Measurements from ENCODE around the gene GTPBP3.

DNA sequence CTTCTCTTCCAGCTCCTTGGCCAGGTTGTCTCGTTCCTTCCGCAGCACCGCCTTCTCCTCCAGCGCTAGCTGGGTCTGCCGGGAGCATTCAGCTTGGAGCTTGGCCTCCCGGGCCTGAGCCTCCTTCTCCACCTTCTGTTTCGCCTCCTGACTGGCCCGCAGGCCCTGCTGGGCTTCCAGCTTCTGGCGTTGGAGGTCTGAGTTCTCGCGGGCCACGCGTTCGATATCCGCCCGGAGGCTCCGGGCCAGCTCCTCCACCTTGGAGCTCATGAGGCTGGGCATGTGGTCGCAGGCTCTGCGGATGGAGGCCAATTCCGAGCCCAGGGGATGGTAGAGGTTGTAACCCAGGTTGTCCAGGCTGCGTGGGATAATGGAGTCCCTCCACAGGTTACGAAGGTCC, 28.0 kb downstream of the GTPBP3 start:
- TF ChIP-seq, protein P1, sequence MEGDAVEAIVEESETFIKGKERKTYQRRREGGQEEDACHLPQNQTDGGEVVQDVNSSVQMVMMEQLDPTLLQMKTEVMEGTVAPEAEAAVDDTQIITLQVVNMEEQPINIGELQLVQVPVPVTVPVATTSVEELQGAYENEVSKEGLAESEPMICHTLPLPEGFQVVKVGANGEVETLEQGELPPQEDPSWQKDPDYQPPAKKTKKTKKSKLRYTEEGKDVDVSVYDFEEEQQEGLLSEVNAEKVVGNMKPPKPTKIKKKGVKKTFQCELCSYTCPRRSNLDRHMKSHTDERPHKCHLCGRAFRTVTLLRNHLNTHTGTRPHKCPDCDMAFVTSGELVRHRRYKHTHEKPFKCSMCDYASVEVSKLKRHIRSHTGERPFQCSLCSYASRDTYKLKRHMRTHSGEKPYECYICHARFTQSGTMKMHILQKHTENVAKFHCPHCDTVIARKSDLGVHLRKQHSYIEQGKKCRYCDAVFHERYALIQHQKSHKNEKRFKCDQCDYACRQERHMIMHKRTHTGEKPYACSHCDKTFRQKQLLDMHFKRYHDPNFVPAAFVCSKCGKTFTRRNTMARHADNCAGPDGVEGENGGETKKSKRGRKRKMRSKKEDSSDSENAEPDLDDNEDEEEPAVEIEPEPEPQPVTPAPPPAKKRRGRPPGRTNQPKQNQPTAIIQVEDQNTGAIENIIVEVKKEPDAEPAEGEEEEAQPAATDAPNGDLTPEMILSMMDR (optimal IDR thresholded peaks at IDR 0.05 in 1 of 3, IDR thresholded peaks at IDR 0.05 in 1 of 3, conservative IDR thresholded peaks at IDR 0.05 in 1 of 3; ENCODE audit: extremely low read depth in 1 of 3, insufficient read depth in 2 of 3, low read length in 3 of 3), result no peak
- TF ChIP-seq EZH2 (IDR thresholded peaks at IDR 0.05; ENCODE audit: low read length), result no peak
